GM13976 (cell line): ENCODE measurements around the gene CNP.

Experiments used
- DNase-seq: peaks from one replicate; pipeline ENCODE4 v3.0.0; 2012; ENCODE audit warnings: low spot score
- CTCF ChIP-seq: IDR thresholded peaks from 2 replicates; pipeline ENCODE4 v1.5.1; 2012; ENCODE audit warnings: borderline replicate concordance, mild to moderate bottlenecking; ENCODE audit not compliant: insufficient read depth; ENCODE audit errors: extremely low read depth, missing control alignments, control extremely low read depth
- in situ Hi-C: fragments of 300-500 bp; cut with MboI; formaldehyde crosslinking; loops from one replicate; pipeline ENCODE4 v1.12.0; 2022; ENCODE audit warnings: low sequenced_read_pairs, mixed read lengths, inconsistent platforms; ENCODE audit not compliant: unreplicated experiment

Gene CNP

DNA sequence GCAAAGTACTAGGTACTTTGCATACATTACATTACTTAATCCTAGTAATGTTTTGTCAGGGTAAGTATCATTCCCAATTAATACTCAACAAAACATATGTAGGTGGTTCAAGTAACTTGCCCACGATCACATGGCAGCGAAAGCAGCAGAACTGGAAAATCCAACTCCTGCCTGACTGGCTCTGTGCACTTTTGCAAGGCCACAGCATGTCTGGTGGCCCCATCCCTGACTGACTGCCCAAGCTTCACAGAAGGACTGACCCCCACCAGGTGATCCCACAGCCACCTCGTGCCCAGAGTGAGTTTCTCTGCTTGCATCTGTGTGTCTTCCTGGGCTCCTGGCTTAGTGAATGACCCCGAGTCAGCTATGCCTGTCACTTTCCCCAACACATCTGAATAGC, 11.4 kb downstream of the CNP start:
- in situ Hi-C loops: no loop called here
- no peak for DNase-seq
- TF ChIP-seq CTCF: no peak

- in situ Hi-C loops: no loop called here
- no peak for DNase-seq
- TF ChIP-seq CTCF: no peak
Observed at GRCh38 chr17:41982026-41982760, 15.6 kb downstream of the CNP start.

GRCh38 chr17:41984454-41984853, 17.9 kb downstream of the CNP start:
- no peak for TF ChIP-seq CTCF
- no peak for DNase-seq
- in situ Hi-C loops: no loop called here

DNA sequence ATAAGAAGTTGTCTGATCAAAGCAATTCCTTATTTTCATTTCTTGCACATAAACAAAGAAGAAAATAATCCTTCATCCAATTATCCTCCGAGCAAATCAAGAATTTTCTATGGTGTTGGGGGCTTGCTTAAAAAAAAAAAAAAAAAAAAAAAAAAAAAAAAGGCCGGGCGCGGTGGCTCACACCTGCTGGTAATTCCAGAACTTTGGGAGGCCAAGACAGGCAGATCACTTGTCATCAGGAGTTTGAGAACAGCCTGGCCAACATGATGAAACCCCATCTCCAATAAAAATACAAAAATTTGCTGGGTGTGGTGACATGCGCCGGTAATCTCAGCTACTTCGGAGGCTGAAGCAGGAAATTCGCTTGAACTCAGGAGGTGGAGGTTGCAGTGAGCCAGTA, 19.3 kb downstream of the CNP start:
- in situ Hi-C loops: no loop called here
- TF ChIP-seq CTCF: no peak
- DNase-seq: no peak

DNA sequence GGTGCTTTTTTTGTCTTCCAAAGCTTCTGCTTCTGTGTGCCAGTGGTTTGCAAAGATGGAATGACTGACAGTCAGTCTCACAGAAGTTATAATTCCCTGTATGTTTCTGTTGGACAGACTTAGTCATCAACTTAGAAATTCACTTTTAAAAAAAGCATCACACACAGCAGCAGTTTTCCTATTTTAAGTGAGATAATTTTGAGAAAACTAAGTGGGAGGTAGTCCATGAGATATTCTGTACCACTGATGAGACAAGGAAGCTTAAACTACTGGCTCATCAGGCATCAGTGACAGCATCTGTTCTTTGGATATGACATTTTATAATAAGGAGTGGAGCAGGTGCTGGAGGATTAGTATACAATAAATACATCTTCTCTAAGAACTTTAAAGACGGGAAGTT, 20.0 kb downstream of the CNP start:
- no peak for TF ChIP-seq CTCF
- in situ Hi-C loops: no loop called here
- no peak for DNase-seq

GRCh38 chr17:41987642-41988041, 21.0 kb downstream of the CNP start:
- in situ Hi-C loops: no loop called here
- no peak for DNase-seq
- TF ChIP-seq CTCF: no peak
